ENCODE data around the gene LRIT1.

The LRIT1 gene

GRCh38 chr10:84191106-84191505 is 50.2 kb downstream of the LRIT1 start:
- no peak for DNase-seq

GRCh38 chr10:84190621-84191020 is 50.7 kb downstream of the LRIT1 start:
- DNase-seq, result no peak

GRCh38 chr10:84188815-84189214 is 52.5 kb downstream of the LRIT1 start:
- no peak for DNase-seq

GRCh38 chr10:84185526-84186175 is 55.7 kb downstream of the LRIT1 start:
- DNase-seq, result no peak

GRCh38 chr10:84184517-84184916 is 56.8 kb downstream of the LRIT1 start:
- DNase-seq, result no peak

GRCh38 chr10:84181631-84182030 is 59.7 kb downstream of the LRIT1 start:
- DNase-seq, result no peak

Data from HCEC 1CT (cell line).